IMR-90 (cell line): ENCODE results near the gene ZNF33B. TPM values are rescaled to one million over a fixed set of nuclear protein-coding genes. Genes with fewer than 3 reads are reported as not detected.

Experiments used
- ATAC-seq: fragments of 200-7000 bp; cut with Tn5 transposase; 2 replicates; pipeline ENCODE4 v1.9.1; 2020; ENCODE audit warnings: low read depth, mild to moderate bottlenecking, moderate library complexity
- BruUV-seq: library from RNA; stranded (reverse); fragments of 400-500 nt; replicated peaks from 2 replicates; lab custom pipeline; 2021; lab: Mats Ljungman, UMichigan
- CTCF ChIA-PET: fragments of 300-600 bp; formaldehyde crosslinking; extraction: SDS; loops from one replicate; lab custom pipeline; 2021; ENCODE audit warnings: antibody characterized with exemption; lab: Yijun Ruan, JAX
- POLR2A ChIA-PET: fragments of 300-600 bp; sonication (Branson Sonifier 250); formaldehyde crosslinking; loops from one replicate; lab custom pipeline; 2022; ENCODE audit warnings: antibody characterized with exemption; ENCODE audit not compliant: unreplicated experiment; lab: Charles Lee
- DNase-seq: peaks from one replicate; pipeline ENCODE4 v3.0.0; 2013
- H2AFZ ChIP-seq: replicated peaks from 2 replicates; pipeline ENCODE3; 2013; ENCODE audit warnings: low read length, mild to moderate bottlenecking; ENCODE audit not compliant: poor library complexity
- H2AK5ac ChIP-seq: 2 replicates; pipeline ENCODE4 v1.6.1; 2013; ENCODE audit warnings: low read depth, low read length, inconsistent platforms
- H2AK9ac ChIP-seq: replicated peaks from 2 replicates; pipeline ENCODE3; 2013; ENCODE audit warnings: mild to moderate bottlenecking, low read depth, low read length, moderate library complexity; ENCODE audit not compliant: poor library complexity
- H2BK120ac ChIP-seq: 2 replicates; pipeline ENCODE4 v1.6.1; 2013; ENCODE audit warnings: low read depth, low read length, inconsistent platforms
- H2BK15ac ChIP-seq: 3 replicates; pipeline ENCODE4 v1.6.1; 2013; ENCODE audit warnings: low read depth, low read length, inconsistent platforms
- H2BK20ac ChIP-seq: 2 replicates; pipeline ENCODE4 v1.6.1; 2013; ENCODE audit warnings: low read depth, mild to moderate bottlenecking, inconsistent platforms, low read length, moderate library complexity
- H2BK5ac ChIP-seq: 2 replicates; pipeline ENCODE4 v1.6.1; 2013; ENCODE audit warnings: mild to moderate bottlenecking, low read depth, low read length, inconsistent platforms; ENCODE audit not compliant: poor library complexity, severe bottlenecking
- H3K14ac ChIP-seq: replicated peaks from 2 replicates; pipeline ENCODE4 v1.6.1; 2013; ENCODE audit warnings: low read depth, low read length, inconsistent platforms
- H3K18ac ChIP-seq: 2 replicates; pipeline ENCODE4 v1.6.1; 2013; ENCODE audit warnings: low read depth, low read length, control low read depth
- H3K23ac ChIP-seq: 2 replicates; pipeline ENCODE4 v1.6.1; 2013; ENCODE audit warnings: low read depth, low read length, inconsistent platforms
- H3K27ac ChIP-seq: 2 replicates; pipeline ENCODE4 v1.5.1; 2013; ENCODE audit warnings: mild to moderate bottlenecking, control low read depth, low read length; ENCODE audit not compliant: insufficient read depth
- H3K27me3 ChIP-seq: 2 replicates; pipeline ENCODE4 v1.6.1; 2013; ENCODE audit warnings: low read length; ENCODE audit not compliant: control insufficient read depth, insufficient read depth
- H3K36me3 ChIP-seq: 2 replicates; pipeline ENCODE4 v1.6.1; 2013; ENCODE audit warnings: low read length, mixed read lengths; ENCODE audit not compliant: control insufficient read depth, insufficient read depth
- H3K4ac ChIP-seq: 2 replicates; pipeline ENCODE4 v1.6.1; 2013; ENCODE audit warnings: low read depth, low read length, inconsistent platforms
- H3K4me1 ChIP-seq: 2 replicates; pipeline ENCODE4 v1.6.1; 2013; ENCODE audit warnings: low read length, mixed read lengths; ENCODE audit not compliant: control insufficient read depth, insufficient read depth
- H3K4me2 ChIP-seq: 2 replicates; pipeline ENCODE4 v1.6.1; 2013; ENCODE audit warnings: low read depth, mild to moderate bottlenecking, control low read depth, low read length, moderate library complexity
- H3K4me3 ChIP-seq: 2 replicates; pipeline ENCODE4 v1.5.1; 2013; ENCODE audit warnings: low read depth, mild to moderate bottlenecking, control low read depth, low read length, moderate library complexity; ENCODE audit not compliant: insufficient read depth
- H3K56ac ChIP-seq: 2 replicates; pipeline ENCODE4 v1.6.1; 2013; ENCODE audit warnings: low read length, inconsistent platforms; ENCODE audit not compliant: insufficient read depth; ENCODE audit errors: extremely low read depth
- H3K79me1 ChIP-seq, 2 experiments: 2 replicates each; pipeline ENCODE4 v1.6.1; 2013; ENCODE audit warnings: low read length in 2 of 2, inconsistent platforms in 1 of 2, low read depth in 1 of 2
- H3K9ac ChIP-seq: 2 replicates; pipeline ENCODE4 v1.6.1; 2013; ENCODE audit warnings: low read depth, low read length, control low read depth
- H3K9me1 ChIP-seq: 2 replicates; pipeline ENCODE4 v1.6.1; 2013; ENCODE audit warnings: low read length, inconsistent platforms; ENCODE audit not compliant: insufficient read depth
- H3K9me3 ChIP-seq: 2 replicates; pipeline ENCODE4 v1.6.1; 2013; ENCODE audit warnings: low read length; ENCODE audit not compliant: control insufficient read depth, insufficient read depth
- H4K20me1 ChIP-seq: 2 replicates; pipeline ENCODE4 v1.6.1; 2013; ENCODE audit warnings: low read length, inconsistent platforms; ENCODE audit not compliant: insufficient read depth
- H4K5ac ChIP-seq: 2 replicates; pipeline ENCODE4 v1.6.1; 2013; ENCODE audit warnings: mild to moderate bottlenecking, low read depth, low read length, control low read depth
- H4K8ac ChIP-seq, 2 experiments: 2 replicates each; pipeline ENCODE4 v1.6.1; 2013; ENCODE audit warnings: low read depth in 2 of 2, low read length in 2 of 2, control low read depth in 1 of 2, inconsistent platforms in 1 of 2
- H4K91ac ChIP-seq: 2 replicates; pipeline ENCODE4 v1.6.1; 2013; ENCODE audit warnings: low read depth, low read length, inconsistent platforms; ENCODE audit not compliant: insufficient read depth
- BHLHE40 ChIP-seq: fragments of 150-350 bp; IDR thresholded peaks from 2 replicates; pipeline ENCODE4 v1.6.1; 2016; ENCODE audit warnings: mild to moderate bottlenecking, low read depth, low read length
- CEBPB ChIP-seq: IDR thresholded peaks from 2 replicates; pipeline ENCODE4 v1.6.1; 2012; ENCODE audit warnings: low read depth, low read length, improper control_type of control experiment
- CHD1 ChIP-seq: IDR thresholded peaks from 2 replicates; pipeline ENCODE4 v1.6.1; 2012; ENCODE audit warnings: low read depth, low read length, improper control_type of control experiment
- FOS ChIP-seq: fragments of 150-350 bp; IDR thresholded peaks from 2 replicates; pipeline ENCODE4 v1.6.1; 2016; ENCODE audit warnings: low read depth, low read length
- MAFK ChIP-seq: IDR thresholded peaks from 2 replicates; pipeline ENCODE4 v1.6.1; 2012; ENCODE audit warnings: low read depth, low read length, improper control_type of control experiment
- MXI1 ChIP-seq: IDR thresholded peaks from 2 replicates; pipeline ENCODE4 v1.6.1; 2012; ENCODE audit warnings: low read depth, mild to moderate bottlenecking, low read length, moderate library complexity, borderline replicate concordance
- POLR2A ChIP-seq: IDR thresholded peaks from 2 replicates; pipeline ENCODE4 v1.6.1; 2012; ENCODE audit warnings: mild to moderate bottlenecking, low read depth, low read length
- RAD21 ChIP-seq: IDR thresholded peaks from 2 replicates; pipeline ENCODE4 v1.6.1; 2012; ENCODE audit warnings: low read length, improper control_type of control experiment
- RCOR1 ChIP-seq: IDR thresholded peaks from 2 replicates; pipeline ENCODE4 v1.6.1; 2012; ENCODE audit warnings: mild to moderate bottlenecking, low read length, improper control_type of control experiment; ENCODE audit not compliant: insufficient replicate concordance
- RFX5 ChIP-seq: IDR thresholded peaks from 2 replicates; pipeline ENCODE4 v1.8.0; 2012; ENCODE audit warnings: low read depth, mild to moderate bottlenecking, low read length, moderate library complexity
- SMC3 ChIP-seq: fragments of 150-350 bp; IDR thresholded peaks from 2 replicates; pipeline ENCODE4 v1.6.1; 2016; ENCODE audit warnings: low read depth, mild to moderate bottlenecking, antibody characterized with exemption, low read length, moderate library complexity
- WGBS, 2 experiments: methylation state at CpG; one replicate each; pipeline versions ENCODE4 v1.1.5 to v1.1.7; 2013; ENCODE audit warnings: missing lambda C conversion rate in 2 of 2; ENCODE audit not compliant: insufficient read length in 1 of 2; ENCODE audit errors: extremely low coverage in 2 of 2; 5-methylcytosine and 5-hydroxymethylcytosine counted together
- dilution Hi-C: fragments of 300-500 bp; cut with HindIII; formaldehyde crosslinking; loops from one replicate; pipeline ENCODE4 v1.14.3; 2018; ENCODE audit warnings: low sequenced_read_pairs; ENCODE audit not compliant: unreplicated experiment
- in situ Hi-C: fragments of 300-500 bp; cut with MboI; formaldehyde crosslinking; loops from 3 replicates; pipeline ENCODE4 v1.14.3; 2019; ENCODE audit warnings: low sequenced_read_pairs, inconsistent platforms, mixed read lengths
- intact Hi-C: fragments of 100-400 bp; cut with micrococcal nuclease; formaldehyde crosslinking; loops from 2 replicates; pipeline ENCODE4 v1.10.0; 2022
- polyA plus RNA-seq, 3 experiments: library from polyadenylated mRNA; depleted of rRNA; stranded (reverse); fragments of >200 nt; gene quantifications; 2 replicates each; pipeline ENCODE4 v1.2.3, GENCODE V29; 2012; ENCODE audit warnings: low replicate concordance in 1 of 3
- total RNA-seq: library from RNA; depleted of rRNA; stranded (reverse); fragments of >200 nt; gene quantifications from 2 replicates; pipeline ENCODE4 v1.2.3, GENCODE V29; 2012
- TF ChIP-seq, protein P1 (sequence below): fragments of 150-350 bp; IDR thresholded peaks from 2 replicates; pipeline ENCODE4 v1.6.1; 2016; ENCODE audit warnings: low read depth, mild to moderate bottlenecking, low read length, moderate library complexity, borderline replicate concordance
- TF ChIP-seq, protein P2 (sequence below): fragments of 150-350 bp; IDR thresholded peaks from 2 replicates; pipeline ENCODE4 v1.6.1; 2017; ENCODE audit warnings: mild to moderate bottlenecking, antibody characterized with exemption, low read length, low read depth
- TF ChIP-seq, protein P3 (sequence below): conservative IDR thresholded peaks from 2 replicates; pipeline ENCODE4 v1.5.1; 2012; ENCODE audit warnings: mild to moderate bottlenecking, low read depth, low read length, improper control_type of control experiment

The ZNF33B gene
- total and polyA plus RNA-seq, 2 of the 4 experiments (the other 2 are of a cell fraction): 2.1 to 4.5 TPM

DNA sequence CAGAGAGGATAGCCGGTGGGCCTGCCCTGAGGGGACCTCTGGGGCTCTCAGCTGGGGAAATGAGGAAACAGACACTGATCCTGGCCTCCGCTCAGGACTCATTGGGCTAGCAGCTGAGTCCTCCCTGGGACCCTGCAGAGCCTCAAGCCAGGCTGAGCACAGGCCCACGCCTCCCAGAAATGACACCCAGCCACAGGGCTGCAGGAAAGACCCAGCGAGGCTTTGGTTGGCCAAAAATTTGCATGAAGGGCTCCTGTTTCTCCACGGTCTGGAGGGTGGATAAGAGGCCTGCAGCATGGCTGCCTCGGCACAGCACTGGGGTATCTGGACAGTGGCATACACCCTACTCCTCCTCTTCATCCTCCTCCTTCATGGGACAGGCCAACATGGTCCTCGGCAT, 60.4 kb downstream of the ZNF33B start:
- no peak for DNase-seq
- no CpG with 5 or more reads among the region's 7 CpGs for WGBS, 2 experiments
- Histone ChIP-seq H4K8ac (no peak overlapping the region), H2BK20ac (no peak overlapping the region), H2BK15ac (no peak overlapping the region), H3K36me3 (no peaks in the 10 kb centered on the region), H3K23ac (no peak overlapping the region), H2BK120ac (no peak overlapping the region), H3K9ac (no peak overlapping the region), H3K14ac (no peak overlapping the region), H3K27me3 (no peaks in the 10 kb centered on the region), H3K4me1 (no peaks in the 10 kb centered on the region), H3K79me1 (no peaks in the 10 kb centered on the region), H4K20me1 (no peaks in the 10 kb centered on the region), H3K18ac (no peak overlapping the region), H3K9me1 (no peaks in the 10 kb centered on the region), H3K4me2 (no peak overlapping the region), H2AK5ac (no peak overlapping the region), H3K56ac (no peak overlapping the region), H3K4me3 (no peak overlapping the region), H3K9me3 (no peaks in the 10 kb centered on the region), H4K5ac (no peak overlapping the region), H2AK9ac (no peak overlapping the region), H2BK5ac (no peak overlapping the region), H3K4ac (no peak overlapping the region), H2AFZ (no peak overlapping the region), H4K91ac (no peak overlapping the region), H3K27ac (no peak overlapping the region)
- no TSS peak for BruUV-seq
- CTCF ChIA-PET: no interaction called here
- no peak for ATAC-seq
- dilution Hi-C loops: no loop called here
- in situ Hi-C loops: no loop called here
- POLR2A ChIA-PET: no interaction called here
- intact Hi-C loops: no loop called here
- TF ChIP-seq POLR2A (no peak), MXI1 (no peak), MAFK (no peak), CEBPB (no peak), FOS (no peak), RAD21 (no peak), RCOR1 (no peak), CHD1 (no peak), BHLHE40 (no peak), SMC3 (no peak), RFX5 (no peak)
- TF ChIP-seq, protein P1, sequence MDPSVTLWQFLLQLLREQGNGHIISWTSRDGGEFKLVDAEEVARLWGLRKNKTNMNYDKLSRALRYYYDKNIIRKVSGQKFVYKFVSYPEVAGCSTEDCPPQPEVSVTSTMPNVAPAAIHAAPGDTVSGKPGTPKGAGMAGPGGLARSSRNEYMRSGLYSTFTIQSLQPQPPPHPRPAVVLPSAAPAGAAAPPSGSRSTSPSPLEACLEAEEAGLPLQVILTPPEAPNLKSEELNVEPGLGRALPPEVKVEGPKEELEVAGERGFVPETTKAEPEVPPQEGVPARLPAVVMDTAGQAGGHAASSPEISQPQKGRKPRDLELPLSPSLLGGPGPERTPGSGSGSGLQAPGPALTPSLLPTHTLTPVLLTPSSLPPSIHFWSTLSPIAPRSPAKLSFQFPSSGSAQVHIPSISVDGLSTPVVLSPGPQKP: no peak
- TF ChIP-seq, protein P2, sequence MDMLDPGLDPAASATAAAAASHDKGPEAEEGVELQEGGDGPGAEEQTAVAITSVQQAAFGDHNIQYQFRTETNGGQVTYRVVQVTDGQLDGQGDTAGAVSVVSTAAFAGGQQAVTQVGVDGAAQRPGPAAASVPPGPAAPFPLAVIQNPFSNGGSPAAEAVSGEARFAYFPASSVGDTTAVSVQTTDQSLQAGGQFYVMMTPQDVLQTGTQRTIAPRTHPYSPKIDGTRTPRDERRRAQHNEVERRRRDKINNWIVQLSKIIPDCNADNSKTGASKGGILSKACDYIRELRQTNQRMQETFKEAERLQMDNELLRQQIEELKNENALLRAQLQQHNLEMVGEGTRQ: no peak
- TF ChIP-seq, protein P3, sequence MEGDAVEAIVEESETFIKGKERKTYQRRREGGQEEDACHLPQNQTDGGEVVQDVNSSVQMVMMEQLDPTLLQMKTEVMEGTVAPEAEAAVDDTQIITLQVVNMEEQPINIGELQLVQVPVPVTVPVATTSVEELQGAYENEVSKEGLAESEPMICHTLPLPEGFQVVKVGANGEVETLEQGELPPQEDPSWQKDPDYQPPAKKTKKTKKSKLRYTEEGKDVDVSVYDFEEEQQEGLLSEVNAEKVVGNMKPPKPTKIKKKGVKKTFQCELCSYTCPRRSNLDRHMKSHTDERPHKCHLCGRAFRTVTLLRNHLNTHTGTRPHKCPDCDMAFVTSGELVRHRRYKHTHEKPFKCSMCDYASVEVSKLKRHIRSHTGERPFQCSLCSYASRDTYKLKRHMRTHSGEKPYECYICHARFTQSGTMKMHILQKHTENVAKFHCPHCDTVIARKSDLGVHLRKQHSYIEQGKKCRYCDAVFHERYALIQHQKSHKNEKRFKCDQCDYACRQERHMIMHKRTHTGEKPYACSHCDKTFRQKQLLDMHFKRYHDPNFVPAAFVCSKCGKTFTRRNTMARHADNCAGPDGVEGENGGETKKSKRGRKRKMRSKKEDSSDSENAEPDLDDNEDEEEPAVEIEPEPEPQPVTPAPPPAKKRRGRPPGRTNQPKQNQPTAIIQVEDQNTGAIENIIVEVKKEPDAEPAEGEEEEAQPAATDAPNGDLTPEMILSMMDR: no peak
